GM19463 (cell line): ENCODE data around the gene ZNF41.
A peak's percentile ranks its signal among the peaks of the same experiment; 100 is the strongest.
"Not testable (repeated sequence)": the region's sequence is repeated elsewhere in the genome, so short reads cannot be mapped to it uniquely, and the experiment has no call there.

Experiments used
- ATAC-seq: cut with Tn5 transposase; IDR thresholded peaks from one replicate; pipeline ENCODE4 v1.9.1; 2021; ENCODE audit warnings: mild to moderate bottlenecking, moderate library complexity; ENCODE audit not compliant: unreplicated experiment

The ZNF41 gene

GRCh38 chrX:47482512-47483305 is at the start of gene ZNF41:
Gene ZNF41, minus strand, starts transcription at chrX:47483222. Its CDS starts 15,741 bp downstream, at chrX:47467481.
- peak; percentile 82 for ATAC-seq

- no peak for ATAC-seq
Measured at GRCh38 chrX:47530049-47530448, 47.0 kb upstream of the ZNF41 start.

- ATAC-seq, result no peak
Measured at GRCh38 chrX:47529548-47529947, 46.5 kb upstream of the ZNF41 start.

GRCh38 chrX:47523713-47524166 is 40.7 kb upstream of the ZNF41 start:
- ATAC-seq, result no peak

- ATAC-seq, result peak; percentile 97
Measured at GRCh38 chrX:47523297-47523696, 40.3 kb upstream of the ZNF41 start.

- no peak for ATAC-seq
Measured at GRCh38 chrX:47518144-47518543, 35.1 kb upstream of the ZNF41 start.

GRCh38 chrX:47515941-47516665 is 33.1 kb upstream of the ZNF41 start:
- ATAC-seq, result no peak

- no peak for ATAC-seq
Measured at GRCh38 chrX:47514533-47515235, 31.7 kb upstream of the ZNF41 start.

GRCh38 chrX:47513034-47513965 is 30.3 kb upstream of the ZNF41 start:
- ATAC-seq, result peak; percentile 69

GRCh38 chrX:47512383-47512782 is 29.4 kb upstream of the ZNF41 start:
- ATAC-seq, result not testable (repeated sequence)

- no peak for ATAC-seq
Measured at GRCh38 chrX:47507153-47507867, 24.3 kb upstream of the ZNF41 start.

GRCh38 chrX:47503151-47503550 is 20.1 kb upstream of the ZNF41 start:
- ATAC-seq, result no peak

GRCh38 chrX:47502316-47503125 is 19.5 kb upstream of the ZNF41 start:
- no peak for ATAC-seq

GRCh38 chrX:47501226-47502074 is 18.4 kb upstream of the ZNF41 start:
- no peak for ATAC-seq

- ATAC-seq, result no peak
Measured at GRCh38 chrX:47500554-47500953, 17.5 kb upstream of the ZNF41 start.

- no peak for ATAC-seq
Measured at GRCh38 chrX:47499293-47499692, 16.3 kb upstream of the ZNF41 start.

- no peak for ATAC-seq
Measured at GRCh38 chrX:47498411-47498810, 15.4 kb upstream of the ZNF41 start.

GRCh38 chrX:47497271-47497888 is 14.4 kb upstream of the ZNF41 start:
- no peak for ATAC-seq
